SK-N-SH (cell line): ENCODE results near the gene CADM1.

ENCODE experiments used
- CTCF ChIP-seq: fragments of 200-600 bp; sonication (generic); IDR thresholded peaks from 2 replicates; pipeline ENCODE4 v1.6.1; 2017; ENCODE audit warnings: antibody characterized with exemption, mild to moderate bottlenecking, moderate library complexity
- MAX ChIP-seq: IDR thresholded peaks from 2 replicates; pipeline ENCODE4 v1.4.0; 2012; ENCODE audit warnings: low read depth
- NFIC ChIP-seq: IDR thresholded peaks from 2 replicates; pipeline ENCODE4 v1.4.0; 2012; ENCODE audit warnings: borderline replicate concordance
- TAF1 ChIP-seq: IDR thresholded peaks from 2 replicates; pipeline ENCODE4 v1.6.1; 2012; ENCODE audit warnings: low read depth, mild to moderate bottlenecking, low read length, moderate library complexity, borderline replicate concordance
- YY1 ChIP-seq: IDR thresholded peaks from 2 replicates; pipeline ENCODE4 v1.4.0; 2012; ENCODE audit warnings: low read depth, mild to moderate bottlenecking

- TF ChIP-seq CTCF (no peak), TAF1 (no peak), NFIC (no peak), YY1 (no peak), MAX (no peak)
Measured at GRCh38 chr11:115459563-115459962, 44.7 kb downstream of the CADM1 start.
